K562 (cell line): ENCODE measurements around the gene FJX1. TPM values are rescaled to one million over a fixed set of nuclear protein-coding genes. Genes with fewer than 3 reads are reported as not detected.

ENCODE experiments used
- ESRRB ChIP-seq: fragments of 250-450 bp; sonication (Bioruptor Pico); IDR thresholded peaks from 2 replicates; pipeline ENCODE4 v1.5.0; 2020; ENCODE audit warnings: mild to moderate bottlenecking, moderate library complexity, borderline replicate concordance
- GABPA ChIP-seq: fragments of 200-800 bp; sonication (Bioruptor generic); conservative IDR thresholded peaks from 2 replicates; pipeline ENCODE4 v1.6.1; 2016; ENCODE audit warnings: low read depth, missing genetic modification characterization, missing compliant biosample characterization
- MBD1 ChIP-seq: fragments of 250-450 bp; sonication (Bioruptor Pico); IDR thresholded peaks from 2 replicates; pipeline ENCODE4 v1.8.0; 2022; ENCODE audit warnings: inconsistent platforms
- NELFE ChIP-seq: IDR thresholded peaks from 2 replicates; pipeline ENCODE4 v1.6.1; 2011; ENCODE audit warnings: mild to moderate bottlenecking; ENCODE audit not compliant: insufficient read depth, insufficient read length
- PBX2 ChIP-seq, 2 experiments: IDR thresholded peaks in 1 of 2; conservative IDR thresholded peaks in 1 of 2; 2 replicates each; pipeline ENCODE4 v1.6.1; 2016; ENCODE audit warnings: low read depth in 2 of 2, mild to moderate bottlenecking in 1 of 2, missing compliant biosample characterization in 1 of 2, missing genetic modification characterization in 1 of 2, moderate library complexity in 1 of 2
- PCBP2 ChIP-seq: fragments of 200-400 bp; formaldehyde crosslinking; IDR thresholded peaks from 2 replicates; pipeline ENCODE4 v1.6.1; 2018; ENCODE audit warnings: low read length, low read depth, mild to moderate bottlenecking, moderate library complexity; ENCODE audit not compliant: poor library complexity, severe bottlenecking
- PREB ChIP-seq: sonication (generic); formaldehyde crosslinking; IDR thresholded peaks from 2 replicates; pipeline ENCODE4 v1.8.1; 2023; ENCODE audit warnings: mild to moderate bottlenecking, missing genetic modification reagents
- PRPF4 ChIP-seq: fragments of 200-400 bp; formaldehyde crosslinking; IDR thresholded peaks from one replicate; pipeline ENCODE4 v1.6.1; 2017; ENCODE audit warnings: low read length, low read depth, mild to moderate bottlenecking; ENCODE audit not compliant: insufficient read depth, poor library complexity, severe bottlenecking
- RNF2 ChIP-seq: sonication (generic); IDR thresholded peaks from 2 replicates; pipeline ENCODE4 v1.6.1; 2016
- ZKSCAN8 ChIP-seq: fragments of 200-800 bp; sonication (Bioruptor generic); IDR thresholded peaks from 2 replicates; pipeline ENCODE4 v1.6.1; 2016; ENCODE audit warnings: missing genetic modification characterization, missing compliant biosample characterization
- ZNF124 ChIP-seq: sonication (generic); formaldehyde crosslinking; IDR thresholded peaks from 2 replicates; pipeline ENCODE4 v1.8.1; 2022; ENCODE audit warnings: missing genetic modification reagents
- ZNF277 ChIP-seq: fragments of 250-450 bp; sonication (Bioruptor Pico); IDR thresholded peaks from 2 replicates; pipeline ENCODE4 v1.8.0; 2022; ENCODE audit warnings: inconsistent platforms, mild to moderate bottlenecking, moderate library complexity, borderline replicate concordance
- ZNF316 ChIP-seq: fragments of 450-650 bp; IDR thresholded peaks from 2 replicates; pipeline ENCODE4 v1.6.1; 2016
- ZNF449 ChIP-seq: fragments of 250-450 bp; sonication (Bioruptor Pico); IDR thresholded peaks from 2 replicates; pipeline ENCODE4 v1.8.0; 2022; ENCODE audit warnings: moderate library complexity, mild to moderate bottlenecking, inconsistent platforms
- ZNF512 ChIP-seq: IDR thresholded peaks from 2 replicates; pipeline ENCODE4 v1.6.1; 2016; ENCODE audit warnings: missing genetic modification characterization, missing compliant biosample characterization
- polyA plus RNA-seq, 8 experiments: library from polyadenylated mRNA; depleted of rRNA in 4 of 8; stranded (reverse) in 5 of 8; unstranded in 3 of 8; fragments of >200 nt; fragmentation: Nextera tagmentation in 2 of 8; fragmentation: Illumina TruSeq in 1 of 8; extraction: Ambion mirVana in 2 of 8; extraction: Trizol in 1 of 8; gene quantifications; 2 replicates each; pipeline versions ENCODE4 v1.2.1 to v1.2.3, GENCODE V29; 2011 to 2014; ENCODE audit warnings: inconsistent platforms in 1 of 8, missing spikeins in 1 of 8
- total RNA-seq, 7 experiments: library from RNA; depleted of rRNA in 6 of 7; stranded (reverse); fragments of >200 nt in 6 of 7; fragmentation: Illumina TruSeq in 2 of 7; extraction: Trizol in 2 of 7; gene quantifications; 2 replicates each; pipeline versions ENCODE4 v1.2.1 to v1.2.3, GENCODE V29; 2011 to 2021; ENCODE audit warnings: low replicate concordance in 1 of 7

The FJX1 gene
- total and polyA plus RNA-seq, 9 of the 15 experiments (the other 6 are each of a cell fraction or from before 2014, with no cell fraction given) = 0.10 to 2.7 (median 0.72) TPM

- TF ChIP-seq PREB (no peak), PBX2 (CRISPR knock-in tag; IDR thresholded peaks at IDR 0.05; ENCODE audit: low read depth) (no peak), PBX2 (tag; conservative IDR thresholded peaks at IDR 0.05; ENCODE audit: low read depth) (0 out of 2 replicates have a peak, but pooled peaks have one; percentile 6), RNF2 (peak; percentile 26; the same call in 1 of the 2 replicates), PRPF4 (no peak), ESRRB (CRISPR knock-in tag) (no peak), ZNF124 (CRISPR knock-in tag) (no peak), ZNF316 (peak; percentile 93), PCBP2 (no peak), ZNF512 (tag) (no peak), NELFE (no peak), ZKSCAN8 (CRISPR knock-in tag) (peak; percentile 35; the same call in 1 of the 2 replicates), GABPA (peak; percentile 49), ZNF277 (no peak), MBD1 (CRISPR knock-in tag) (no peak), ZNF449 (CRISPR knock-in tag) (peak; percentile 35; the same call in 1 of the 2 replicates)
Measured at GRCh38 chr11:35579557-35580396, 38.5 kb upstream of the FJX1 start (continued).
